BLaER1 (cell line): ENCODE measurements around the gene RANBP10.

Source experiments
- H3K27ac ChIP-seq: shearing (Covaris generic); formaldehyde crosslinking; 2 replicates; pipeline ENCODE4 v1.8.1; 2022
- H3K27me3 ChIP-seq: shearing (Covaris generic); formaldehyde crosslinking; 2 replicates; pipeline ENCODE4 v1.8.1; 2022
- H3K36me3 ChIP-seq: shearing (Covaris generic); formaldehyde crosslinking; 2 replicates; pipeline ENCODE4 v1.8.1; 2022
- H3K4me1 ChIP-seq: shearing (Covaris generic); formaldehyde crosslinking; 2 replicates; pipeline ENCODE4 v1.8.1; 2022
- H3K4me2 ChIP-seq: shearing (Covaris generic); formaldehyde crosslinking; 2 replicates; pipeline ENCODE4 v1.8.1; 2022
- H3K4me3 ChIP-seq: shearing (Covaris generic); formaldehyde crosslinking; 2 replicates; pipeline ENCODE4 v1.8.1; 2022
- H3K9ac ChIP-seq: shearing (Covaris generic); formaldehyde crosslinking; 2 replicates; pipeline ENCODE4 v1.8.1; 2022
- H3K9me3 ChIP-seq: shearing (Covaris generic); formaldehyde crosslinking; 2 replicates; pipeline ENCODE4 v1.8.1; 2022
- H4K20me1 ChIP-seq: shearing (Covaris generic); formaldehyde crosslinking; 2 replicates; pipeline ENCODE4 v1.8.1; 2022
- Cebpa-rat ChIP-seq: shearing (Covaris generic); IDR thresholded peaks from 2 replicates; pipeline ENCODE4 v1.8.1; 2022

Gene RANBP10

GRCh38 chr16:67770346-67770991 is 35.9 kb downstream of the RANBP10 start:
- H3K9ac ChIP-seq, result no peak overlapping the region; the same call in 1 of the 2 replicates
- no peaks in the 10 kb centered on the region for H3K27me3 ChIP-seq
- no peak overlapping the region for H3K4me3 ChIP-seq
- H4K20me1 ChIP-seq, result peaks cover 68% of the 10 kb centered on the region
- no peak overlapping the region for H3K27ac ChIP-seq
- no peak overlapping the region for H3K4me2 ChIP-seq
- no peaks in the 10 kb centered on the region for H3K9me3 ChIP-seq
- peaks cover 14% of the 10 kb centered on the region for H3K4me1 ChIP-seq
- H3K36me3 ChIP-seq, result peaks cover 98% of the 10 kb centered on the region
- no peak for TF ChIP-seq Cebpa-rat

- no peak for TF ChIP-seq Cebpa-rat
- H3K36me3 ChIP-seq, result peaks cover 91% of the 10 kb centered on the region
Measured at GRCh38 chr16:67767953-67768352, 38.4 kb downstream of the RANBP10 start.

DNA sequence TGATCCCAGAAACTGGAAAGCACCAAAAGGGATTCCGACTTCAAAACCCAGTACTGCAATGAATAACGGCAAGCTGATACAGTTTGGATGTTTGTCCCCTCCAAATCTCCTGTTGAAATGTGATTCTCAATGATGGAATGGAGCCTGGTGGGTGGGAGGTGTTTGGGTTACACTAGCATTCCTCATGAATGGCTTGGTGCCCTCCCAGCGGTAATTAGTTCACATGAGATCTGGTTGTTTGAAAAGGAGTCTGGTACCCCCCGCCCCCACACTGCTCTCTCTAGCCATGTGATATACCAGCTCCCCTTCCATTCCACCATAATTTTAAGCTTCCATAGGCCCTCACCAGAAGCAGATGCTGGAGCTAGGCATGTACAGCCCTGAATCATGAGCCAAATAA is 40.1 kb downstream of the RANBP10 start:
- no peaks in the 10 kb centered on the region for H3K27me3 ChIP-seq
- H4K20me1 ChIP-seq, result peaks cover 68% of the 10 kb centered on the region; the same call in 1 of the 2 replicates
- peaks cover 86% of the 10 kb centered on the region for H3K36me3 ChIP-seq
- no peak overlapping the region for H3K4me2 ChIP-seq
- no peak overlapping the region for H3K4me3 ChIP-seq
- H3K9ac ChIP-seq, result no peak overlapping the region
- H3K4me1 ChIP-seq, result peaks cover under 1% of the 10 kb centered on the region; the same call in 1 of the 2 replicates
- TF ChIP-seq Cebpa-rat, result no peak
- no peaks in the 10 kb centered on the region for H3K9me3 ChIP-seq
- H3K27ac ChIP-seq, result no peak overlapping the region

More at GRCh38 chr16:67767953-67768352, 38.4 kb downstream of the RANBP10 start:
- no peak overlapping the region for H3K9ac ChIP-seq
- H3K27ac ChIP-seq, result no peak overlapping the region
- no peak overlapping the region for H3K4me3 ChIP-seq
- H3K4me1 ChIP-seq, result peaks cover 8% of the 10 kb centered on the region
- H3K4me2 ChIP-seq, result no peak overlapping the region
- H4K20me1 ChIP-seq, result peaks cover 69% of the 10 kb centered on the region
- H3K9me3 ChIP-seq, result no peaks in the 10 kb centered on the region
- H3K27me3 ChIP-seq, result no peaks in the 10 kb centered on the region

DNA sequence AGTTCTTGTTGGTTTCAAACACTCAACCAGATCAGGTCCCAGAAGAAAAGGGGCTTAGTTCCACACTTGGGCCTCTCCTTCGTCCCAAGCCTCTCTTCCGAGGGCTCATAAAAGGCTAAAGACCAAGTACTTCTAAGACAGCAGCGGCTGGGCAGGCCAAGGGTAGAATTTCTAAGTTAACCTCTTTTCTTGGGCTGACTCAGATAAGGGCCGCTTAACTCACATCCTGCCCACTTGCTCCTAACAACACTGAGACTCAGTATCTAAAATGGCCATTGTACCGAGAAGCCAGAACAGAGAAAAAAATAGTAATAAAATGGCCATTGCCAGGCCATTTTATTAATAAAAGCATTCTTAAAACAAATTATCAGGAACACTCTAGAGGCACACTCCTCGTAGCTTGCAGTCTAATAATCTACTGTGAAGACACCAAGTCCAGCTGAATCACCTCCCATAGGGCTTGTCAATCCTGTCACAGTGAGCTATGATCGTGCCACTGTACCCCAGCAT is 42.1 kb downstream of the RANBP10 start:
- no peak for TF ChIP-seq Cebpa-rat
- Histone ChIP-seq H3K27me3 (no peaks in the 10 kb centered on the region), H4K20me1 (peaks cover 80% of the 10 kb centered on the region), H3K4me2 (no peak overlapping the region), H3K4me1 (peaks cover 15% of the 10 kb centered on the region), H3K9ac (no peak overlapping the region), H3K9me3 (no peaks in the 10 kb centered on the region), H3K36me3 (peaks cover 78% of the 10 kb centered on the region), H3K4me3 (no peak overlapping the region), H3K27ac (no peak overlapping the region)

DNA sequence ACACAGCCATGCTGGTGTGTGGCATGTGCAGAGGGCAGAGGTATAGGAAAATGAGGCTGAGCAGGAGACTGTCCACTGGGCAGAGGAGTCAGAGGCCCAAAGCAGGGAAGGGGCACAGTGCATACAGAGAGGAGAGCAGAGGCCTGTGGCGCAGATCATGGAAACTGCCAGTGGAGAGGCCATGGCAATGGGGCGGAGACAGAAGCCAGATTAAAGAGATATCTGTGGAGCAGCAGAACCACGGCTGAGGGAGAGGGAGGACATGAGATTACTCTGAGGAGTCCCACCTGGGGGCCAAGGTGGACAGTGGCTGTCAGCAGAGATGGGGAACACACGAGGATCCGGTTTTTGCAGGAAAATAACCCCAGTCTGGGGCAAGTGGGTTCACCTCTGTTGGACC is 43.3 kb downstream of the RANBP10 start:
- TF ChIP-seq Cebpa-rat, result no peak
- H3K4me1 ChIP-seq, result peaks cover 15% of the 10 kb centered on the region

GRCh38 chr16:67762385-67762784 is 44.0 kb downstream of the RANBP10 start:
- no peak overlapping the region for H3K4me3 ChIP-seq
- H3K27me3 ChIP-seq, result no peaks in the 10 kb centered on the region
- no peak overlapping the region for H3K27ac ChIP-seq
- no peak overlapping the region for H3K9ac ChIP-seq
- no peak overlapping the region for H3K4me2 ChIP-seq
- peaks cover 15% of the 10 kb centered on the region for H3K4me1 ChIP-seq
- TF ChIP-seq Cebpa-rat, result no peak
- H3K36me3 ChIP-seq, result peaks cover 79% of the 10 kb centered on the region
- no peaks in the 10 kb centered on the region for H3K9me3 ChIP-seq
- peaks cover 82% of the 10 kb centered on the region for H4K20me1 ChIP-seq

More for the DNA sequence above, 43.3 kb downstream of the RANBP10 start:
- no peak overlapping the region for H3K9ac ChIP-seq
- no peak overlapping the region for H3K27ac ChIP-seq
- H3K27me3 ChIP-seq, result no peaks in the 10 kb centered on the region
- H3K4me2 ChIP-seq, result no peak overlapping the region
- H4K20me1 ChIP-seq, result peaks cover 80% of the 10 kb centered on the region
- no peak overlapping the region for H3K4me3 ChIP-seq
- no peaks in the 10 kb centered on the region for H3K9me3 ChIP-seq
- H3K36me3 ChIP-seq, result peaks cover 78% of the 10 kb centered on the region

DNA sequence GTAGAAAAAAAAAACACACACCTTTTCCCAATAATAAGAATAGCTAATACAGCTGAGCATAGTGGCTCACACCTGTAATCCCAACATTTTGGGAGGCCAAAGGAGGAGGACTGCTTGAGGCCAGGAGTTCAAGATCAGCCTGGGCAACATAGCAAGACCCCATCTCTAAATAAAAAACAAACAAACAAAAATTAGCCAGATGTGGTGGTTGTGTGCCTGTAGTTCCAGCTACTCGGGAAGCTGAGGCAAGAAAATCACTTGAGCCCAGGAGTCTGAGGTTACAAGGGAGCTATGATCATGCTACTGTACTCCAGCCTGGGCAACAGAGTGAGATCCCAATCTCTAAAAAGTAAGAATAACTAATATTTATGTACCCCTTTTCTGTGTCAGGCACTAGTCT is 44.4 kb downstream of the RANBP10 start:
- Histone ChIP-seq H3K27me3 (no peaks in the 10 kb centered on the region), H3K27ac (no peak overlapping the region), H3K4me2 (no peak overlapping the region), H3K36me3 (peaks cover 79% of the 10 kb centered on the region), H3K4me3 (no peak overlapping the region), H3K4me1 (peaks cover 15% of the 10 kb centered on the region), H4K20me1 (peaks cover 86% of the 10 kb centered on the region), H3K9ac (no peak overlapping the region), H3K9me3 (no peaks in the 10 kb centered on the region)
- no peak for TF ChIP-seq Cebpa-rat

GRCh38 chr16:67760956-67761230 is 45.5 kb downstream of the RANBP10 start:
- Histone ChIP-seq H3K27ac (peak overlapping the region; percentile 53; the same call in 1 of the 2 replicates), H3K4me1 (peaks cover 21% of the 10 kb centered on the region), H3K9ac (no peak overlapping the region), H3K36me3 (peaks cover 79% of the 10 kb centered on the region), H4K20me1 (peaks cover 87% of the 10 kb centered on the region), H3K4me3 (no peak overlapping the region), H3K9me3 (no peaks in the 10 kb centered on the region), H3K4me2 (peak overlapping the region; percentile 47), H3K27me3 (no peaks in the 10 kb centered on the region)
- no peak for TF ChIP-seq Cebpa-rat

- H3K9me3 ChIP-seq, result no peaks in the 10 kb centered on the region
- peaks cover 91% of the 10 kb centered on the region for H4K20me1 ChIP-seq
- no peaks in the 10 kb centered on the region for H3K27me3 ChIP-seq
- H3K4me2 ChIP-seq, result peak overlapping the region; percentile 47
- no peak overlapping the region for H3K4me3 ChIP-seq
- no peak for TF ChIP-seq Cebpa-rat
- H3K4me1 ChIP-seq, result peaks cover 25% of the 10 kb centered on the region
- peak overlapping the region; percentile 53; the same call in 1 of the 2 replicates for H3K27ac ChIP-seq
- peaks cover 74% of the 10 kb centered on the region for H3K36me3 ChIP-seq
- H3K9ac ChIP-seq, result no peak overlapping the region
Measured at GRCh38 chr16:67760206-67760955, 46.0 kb downstream of the RANBP10 start.

GRCh38 chr16:67758966-67759365 is 47.4 kb downstream of the RANBP10 start:
- Histone ChIP-seq H3K27ac (no peak overlapping the region), H3K9me3 (no peaks in the 10 kb centered on the region), H3K36me3 (peaks cover 76% of the 10 kb centered on the region), H4K20me1 (peaks cover 80% of the 10 kb centered on the region), H3K4me3 (no peak overlapping the region), H3K27me3 (no peaks in the 10 kb centered on the region), H3K4me1 (peaks cover 25% of the 10 kb centered on the region), H3K4me2 (no peak overlapping the region), H3K9ac (no peak overlapping the region)
- TF ChIP-seq Cebpa-rat, result no peak
